Cardiac muscle cell (in vitro differentiated cells and primary cell): ENCODE data around the gene HM13. TPM values are rescaled to one million over a fixed set of nuclear protein-coding genes. Genes with fewer than 3 reads are reported as not detected.
A peak's percentile ranks its signal among the peaks of the same experiment; 100 is the strongest.
"Not testable (repeated sequence)": the region's sequence is repeated elsewhere in the genome, so short reads cannot be mapped to it uniquely, and the experiment has no call there.

Experiments used
- DNase-seq, 2 donors: peaks; one replicate each; pipeline versions ENCODE4 v3.0.0 to v3.0.0-alpha.2; 2010 to 2017; ENCODE audit warnings: low read depth in 1 of 2, low spot score in 1 of 2
- H3K27ac ChIP-seq: fragments of 200-600 bp; sonication (generic); 2 replicates; pipeline ENCODE4 v1.5.1; 2016
- H3K27me3 ChIP-seq: fragments of 200-600 bp; sonication (generic); 2 replicates; pipeline ENCODE4 v1.6.0; 2016; ENCODE audit warnings: control low read depth
- H3K36me3 ChIP-seq: fragments of 200-600 bp; sonication (generic); 2 replicates; pipeline ENCODE4 v1.5.1; 2016; ENCODE audit warnings: control low read depth
- H3K4me1 ChIP-seq: fragments of 200-600 bp; sonication (generic); 2 replicates; pipeline ENCODE4 v1.8.1; 2017; ENCODE audit warnings: low read depth, mild to moderate bottlenecking, mixed run types
- H3K4me3 ChIP-seq: fragments of 200-600 bp; sonication (generic); 2 replicates; pipeline ENCODE4 v1.5.1; 2016; ENCODE audit warnings: mild to moderate bottlenecking
- H3K9me3 ChIP-seq: fragments of 200-600 bp; sonication (generic); 2 replicates; pipeline ENCODE4 v1.5.1; 2017; ENCODE audit warnings: low read depth, mild to moderate bottlenecking, control low read depth
- polyA plus RNA-seq: library from polyadenylated mRNA; unstranded; fragments of >200 nt; fragmentation: Nextera tagmentation; extraction: Ambion mirVana; gene quantifications from 2 replicates; pipeline ENCODE4 v1.2.1, GENCODE V29; 2016
- total RNA-seq: library from RNA; depleted of rRNA; stranded (reverse); fragments of >200 nt; gene quantifications from 2 replicates; pipeline ENCODE4 v1.2.3, GENCODE V29; 2016
- TF ChIP-seq, protein P1 (sequence below): IDR thresholded peaks from 2 replicates; pipeline ENCODE4 v1.5.1; 2012; ENCODE audit warnings: low read depth, mild to moderate bottlenecking, low read length

Gene HM13
- total and polyA plus RNA-seq, 2 experiments from 2014 or later = 49.8 to 170 TPM

DNA sequence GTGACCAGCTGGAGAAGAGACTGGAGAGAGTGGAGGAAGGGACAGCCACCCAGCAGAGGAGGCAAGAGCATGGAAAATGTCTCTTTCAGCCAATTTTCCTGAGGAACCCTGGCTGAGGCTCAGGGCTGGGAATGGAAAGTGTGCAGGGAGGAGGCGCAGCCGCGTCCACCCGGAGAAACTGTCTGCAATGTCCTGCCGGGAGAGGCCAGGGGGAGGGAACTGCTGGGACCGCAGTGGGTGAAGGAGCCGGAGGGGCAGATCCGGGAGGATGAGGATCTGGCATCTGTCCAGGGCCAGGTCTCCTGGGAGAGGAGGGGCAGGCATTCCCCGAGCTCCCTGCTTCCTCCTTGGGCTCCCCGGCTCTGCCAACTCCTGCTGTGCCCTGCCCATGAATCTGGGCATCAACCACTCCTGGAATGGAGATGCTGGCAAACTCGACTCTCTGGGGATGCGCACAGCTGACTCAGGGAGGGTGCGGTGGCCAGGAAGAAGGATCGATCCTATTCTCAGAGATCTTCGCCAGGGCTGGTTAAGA is 17.4 kb upstream of the HM13 start:
- no peaks in the 10 kb centered on the region for H3K4me1 ChIP-seq
- no peak overlapping the region for H3K27ac ChIP-seq
- no peak overlapping the region for H3K4me3 ChIP-seq
- H3K9me3 ChIP-seq = no peaks in the 10 kb centered on the region
- DNase-seq = peak in 1 of 2 donors; percentile 77
- H3K27me3 ChIP-seq = no peaks in the 10 kb centered on the region
- no peaks in the 10 kb centered on the region for H3K36me3 ChIP-seq
- TF ChIP-seq, protein P1, sequence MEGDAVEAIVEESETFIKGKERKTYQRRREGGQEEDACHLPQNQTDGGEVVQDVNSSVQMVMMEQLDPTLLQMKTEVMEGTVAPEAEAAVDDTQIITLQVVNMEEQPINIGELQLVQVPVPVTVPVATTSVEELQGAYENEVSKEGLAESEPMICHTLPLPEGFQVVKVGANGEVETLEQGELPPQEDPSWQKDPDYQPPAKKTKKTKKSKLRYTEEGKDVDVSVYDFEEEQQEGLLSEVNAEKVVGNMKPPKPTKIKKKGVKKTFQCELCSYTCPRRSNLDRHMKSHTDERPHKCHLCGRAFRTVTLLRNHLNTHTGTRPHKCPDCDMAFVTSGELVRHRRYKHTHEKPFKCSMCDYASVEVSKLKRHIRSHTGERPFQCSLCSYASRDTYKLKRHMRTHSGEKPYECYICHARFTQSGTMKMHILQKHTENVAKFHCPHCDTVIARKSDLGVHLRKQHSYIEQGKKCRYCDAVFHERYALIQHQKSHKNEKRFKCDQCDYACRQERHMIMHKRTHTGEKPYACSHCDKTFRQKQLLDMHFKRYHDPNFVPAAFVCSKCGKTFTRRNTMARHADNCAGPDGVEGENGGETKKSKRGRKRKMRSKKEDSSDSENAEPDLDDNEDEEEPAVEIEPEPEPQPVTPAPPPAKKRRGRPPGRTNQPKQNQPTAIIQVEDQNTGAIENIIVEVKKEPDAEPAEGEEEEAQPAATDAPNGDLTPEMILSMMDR = no peak

DNA sequence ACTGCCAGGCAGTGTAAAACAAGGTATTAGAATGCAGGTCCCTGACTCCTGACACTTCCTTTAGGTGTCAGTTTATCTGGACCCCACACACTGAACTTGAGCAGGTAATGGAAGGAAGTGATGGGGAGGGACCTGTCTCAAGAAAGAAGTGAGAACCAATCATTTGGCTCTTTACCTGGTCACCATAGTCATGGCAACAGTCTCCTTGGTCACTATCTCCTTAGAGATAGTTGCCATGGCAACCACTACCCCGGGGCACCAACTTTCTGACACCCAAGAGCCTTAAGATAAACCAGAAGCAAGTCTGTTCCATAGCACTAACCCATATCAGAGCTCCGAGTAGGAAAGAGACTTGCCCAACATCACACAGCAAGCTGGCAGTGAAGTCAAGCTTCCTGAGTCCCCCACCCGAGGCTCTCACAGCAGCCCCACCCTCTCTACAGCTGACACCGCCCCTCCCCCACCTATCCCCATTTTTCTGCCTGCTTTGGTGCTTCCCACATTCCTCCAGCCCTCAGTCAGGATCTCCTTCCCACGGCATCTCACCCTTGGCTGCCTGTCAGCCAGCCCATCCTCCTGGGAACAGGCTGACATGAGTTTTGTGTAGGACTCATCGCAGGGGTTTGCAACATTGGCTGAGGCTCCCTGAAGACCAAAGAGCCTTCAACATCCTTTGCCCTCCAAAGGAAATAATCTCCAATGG is 16.3 kb upstream of the HM13 start:
- H3K36me3 ChIP-seq = no peaks in the 10 kb centered on the region
- H3K4me1 ChIP-seq = no peaks in the 10 kb centered on the region
- peak in 1 of 2 donors; percentile 90 for DNase-seq
- no peaks in the 10 kb centered on the region for H3K9me3 ChIP-seq
- H3K27ac ChIP-seq = no peak overlapping the region
- TF ChIP-seq, protein P1 = no peak
- H3K4me3 ChIP-seq = no peak overlapping the region
- H3K27me3 ChIP-seq = no peaks in the 10 kb centered on the region

DNA sequence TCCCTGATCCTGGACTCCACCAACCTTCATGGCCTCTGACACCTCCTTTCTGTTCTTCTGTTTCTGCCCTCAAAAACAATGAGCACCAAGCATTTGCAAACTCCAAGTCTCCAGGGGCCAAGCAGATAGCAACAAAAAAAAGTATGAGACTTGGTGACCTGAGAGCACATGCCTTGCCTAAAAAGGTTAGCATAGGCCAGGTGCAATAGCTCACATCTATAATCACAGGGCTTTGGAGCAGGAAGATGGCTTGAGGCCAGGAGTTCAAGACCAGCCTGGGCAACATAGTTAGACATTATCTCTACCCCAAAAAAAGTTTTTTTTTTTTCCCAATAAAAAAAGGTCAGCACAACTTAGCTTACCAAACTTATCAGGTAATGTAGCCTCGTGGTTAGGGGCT is 13.7 kb upstream of the HM13 start:
- no peaks in the 10 kb centered on the region for H3K36me3 ChIP-seq
- no peaks in the 10 kb centered on the region for H3K9me3 ChIP-seq
- DNase-seq = no peak
- no peak overlapping the region for H3K27ac ChIP-seq
- TF ChIP-seq, protein P1 = no peak
- no peak overlapping the region for H3K4me3 ChIP-seq
- H3K4me1 ChIP-seq = no peaks in the 10 kb centered on the region
- no peaks in the 10 kb centered on the region for H3K27me3 ChIP-seq

DNA sequence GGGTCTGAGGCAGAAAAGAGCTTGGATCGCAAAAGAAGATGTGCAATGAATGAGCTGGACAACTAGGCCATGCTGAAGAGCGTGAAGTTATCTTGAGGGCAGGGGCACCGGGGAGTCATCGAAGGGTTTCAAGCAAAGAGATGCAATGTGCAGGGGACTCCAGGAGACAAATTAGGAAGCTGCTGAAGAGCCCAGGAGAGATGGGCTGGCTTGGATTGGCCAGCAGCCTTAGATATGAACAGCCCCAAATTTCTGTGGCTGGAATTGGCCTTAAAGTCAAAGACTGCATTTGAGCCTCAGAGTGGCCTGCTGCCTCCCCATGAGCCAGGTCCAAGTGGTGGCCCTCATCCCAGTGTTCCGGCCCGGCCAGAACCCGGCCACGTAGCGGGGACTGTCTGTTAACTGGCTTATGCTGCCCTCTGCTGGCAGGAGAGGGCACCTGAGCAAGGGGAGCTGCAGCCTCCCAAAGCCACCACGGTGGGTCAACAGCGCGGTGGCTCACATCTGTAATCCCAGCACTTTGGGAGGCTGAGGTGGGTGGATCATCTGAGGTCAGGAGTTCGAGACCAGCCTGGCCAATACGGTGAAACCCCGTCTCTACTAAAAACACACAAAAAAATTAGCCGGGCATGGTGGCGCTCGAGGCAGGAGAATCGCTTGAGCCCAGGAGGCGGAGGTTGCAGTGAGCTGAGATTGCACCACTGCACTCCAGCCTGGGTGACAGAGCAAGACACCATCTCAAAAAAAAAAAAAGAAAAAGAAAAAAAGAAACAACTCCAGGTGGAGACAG is 11.2 kb upstream of the HM13 start:
- H3K36me3 ChIP-seq, H3K4me3 ChIP-seq, H3K27ac ChIP-seq, H3K4me1 ChIP-seq, H3K9me3 ChIP-seq, H3K27me3 ChIP-seq: not testable (repeated sequence)
- TF ChIP-seq, protein P1 = peak; percentile 83
- peak; percentile 74 to 87 for DNase-seq

DNA sequence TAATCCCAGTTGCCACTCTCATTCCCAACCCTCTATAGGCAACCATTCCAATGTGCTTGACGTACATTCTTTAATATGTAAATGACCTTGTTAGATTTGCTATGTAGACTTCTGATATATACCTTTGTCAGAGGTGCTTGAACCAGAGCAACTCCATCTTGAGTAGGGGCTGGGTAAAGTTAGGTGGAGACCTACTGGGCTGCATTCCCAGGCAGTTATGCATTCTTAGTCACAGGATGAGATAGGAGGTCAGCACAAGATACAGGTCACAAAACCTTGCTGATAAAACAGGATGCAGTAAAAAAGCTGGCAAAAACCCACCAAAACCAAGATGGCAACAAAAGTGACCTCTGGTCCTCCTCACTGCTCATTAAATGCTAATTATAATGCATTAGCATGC is 8.3 kb upstream of the HM13 start:
- Histone ChIP-seq H3K36me3 (no peaks in the 10 kb centered on the region), H3K9me3 (no peaks in the 10 kb centered on the region), H3K4me1 (no peaks in the 10 kb centered on the region), H3K4me3 (no peak overlapping the region), H3K27ac (no peak overlapping the region), H3K27me3 (no peaks in the 10 kb centered on the region)
- TF ChIP-seq, protein P1 = no peak
- DNase-seq = no peak
